Cardiac fibroblast (primary cell): ENCODE results near the gene GJB1.

Experiments
- DNase-seq, 2 donors: peaks; one replicate each; pipeline versions ENCODE4 v3.0.0 to v3.0.0-alpha.2; 2010; ENCODE audit warnings: low read depth in 2 of 2
- H3K4me3 ChIP-seq, 2 donors: replicated peaks in 1 of 2; 1 replicate in 1 of 2; 2 replicates in 1 of 2; pipeline ENCODE4 v1.5.1; 2011; ENCODE audit warnings: low read depth in 2 of 2, low read length in 2 of 2, mild to moderate bottlenecking in 2 of 2, moderate library complexity in 1 of 2
- TF ChIP-seq, protein P1 (sequence below): IDR thresholded peaks from one replicate; pipeline ENCODE4 v1.5.1; 2011; ENCODE audit warnings: low read depth, mild to moderate bottlenecking, low read length, inconsistent platforms

Gene GJB1

DNA sequence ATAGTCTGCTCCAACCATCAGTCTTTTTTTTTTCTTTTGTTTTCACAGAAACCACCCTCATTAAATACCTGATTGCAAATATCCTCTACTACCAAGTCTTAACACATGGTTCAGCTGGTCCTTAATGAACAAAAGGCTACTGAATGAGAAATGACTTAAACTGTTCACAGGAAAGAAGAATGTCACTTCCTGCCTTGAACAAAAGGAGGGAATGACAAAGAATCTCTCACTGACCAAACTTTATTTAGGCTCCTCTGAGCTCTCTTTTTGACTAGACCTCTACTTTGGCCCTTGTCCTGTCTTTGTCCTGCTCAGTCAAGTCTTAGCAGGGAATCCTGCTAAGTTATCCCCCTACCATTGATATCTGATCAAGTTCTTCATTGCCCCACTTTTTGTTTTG lies 31.8 kb upstream of the GJB1 start:
- TF ChIP-seq, protein P1, sequence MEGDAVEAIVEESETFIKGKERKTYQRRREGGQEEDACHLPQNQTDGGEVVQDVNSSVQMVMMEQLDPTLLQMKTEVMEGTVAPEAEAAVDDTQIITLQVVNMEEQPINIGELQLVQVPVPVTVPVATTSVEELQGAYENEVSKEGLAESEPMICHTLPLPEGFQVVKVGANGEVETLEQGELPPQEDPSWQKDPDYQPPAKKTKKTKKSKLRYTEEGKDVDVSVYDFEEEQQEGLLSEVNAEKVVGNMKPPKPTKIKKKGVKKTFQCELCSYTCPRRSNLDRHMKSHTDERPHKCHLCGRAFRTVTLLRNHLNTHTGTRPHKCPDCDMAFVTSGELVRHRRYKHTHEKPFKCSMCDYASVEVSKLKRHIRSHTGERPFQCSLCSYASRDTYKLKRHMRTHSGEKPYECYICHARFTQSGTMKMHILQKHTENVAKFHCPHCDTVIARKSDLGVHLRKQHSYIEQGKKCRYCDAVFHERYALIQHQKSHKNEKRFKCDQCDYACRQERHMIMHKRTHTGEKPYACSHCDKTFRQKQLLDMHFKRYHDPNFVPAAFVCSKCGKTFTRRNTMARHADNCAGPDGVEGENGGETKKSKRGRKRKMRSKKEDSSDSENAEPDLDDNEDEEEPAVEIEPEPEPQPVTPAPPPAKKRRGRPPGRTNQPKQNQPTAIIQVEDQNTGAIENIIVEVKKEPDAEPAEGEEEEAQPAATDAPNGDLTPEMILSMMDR = no peak

DNA sequence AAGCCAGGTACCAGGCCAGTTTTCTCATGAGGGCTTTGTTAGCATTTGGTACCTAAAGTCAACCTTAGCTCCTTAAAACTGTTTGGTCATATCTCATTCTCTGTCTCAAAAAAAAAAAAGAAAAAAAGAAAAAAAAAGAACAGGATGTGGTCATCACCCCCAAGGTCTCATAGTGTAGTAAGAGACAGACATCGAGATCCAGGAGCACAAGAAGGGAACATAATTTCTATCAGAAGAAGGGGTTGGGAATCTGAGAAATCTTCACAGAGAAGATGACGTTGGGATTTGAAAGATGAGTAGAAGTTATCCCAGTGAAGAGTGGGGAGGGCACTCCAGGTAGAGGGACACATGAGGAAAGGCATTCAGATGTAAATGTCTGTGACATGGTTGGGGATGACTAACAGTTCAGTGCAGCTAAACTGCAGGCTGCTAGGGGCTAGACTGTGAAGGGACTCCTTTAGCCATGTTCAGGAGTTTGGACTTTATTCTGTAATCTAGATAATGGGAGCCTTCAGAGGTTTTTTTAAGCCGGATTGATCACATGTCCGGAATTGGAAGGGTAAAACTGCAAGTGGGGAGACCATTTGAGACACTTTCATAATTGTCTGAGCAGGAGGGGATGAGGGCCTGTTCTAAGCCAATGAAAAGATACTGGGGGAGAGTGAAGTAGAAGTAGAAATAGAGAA lies 26.9 kb upstream of the GJB1 start:
- H3K4me3 ChIP-seq = no peak overlapping the region
- DNase-seq = no peak
- TF ChIP-seq, protein P1 = no peak

More for the DNA sequence above, 31.8 kb upstream of the GJB1 start:
- DNase-seq = no peak
- H3K4me3 ChIP-seq = no peak overlapping the region

DNA sequence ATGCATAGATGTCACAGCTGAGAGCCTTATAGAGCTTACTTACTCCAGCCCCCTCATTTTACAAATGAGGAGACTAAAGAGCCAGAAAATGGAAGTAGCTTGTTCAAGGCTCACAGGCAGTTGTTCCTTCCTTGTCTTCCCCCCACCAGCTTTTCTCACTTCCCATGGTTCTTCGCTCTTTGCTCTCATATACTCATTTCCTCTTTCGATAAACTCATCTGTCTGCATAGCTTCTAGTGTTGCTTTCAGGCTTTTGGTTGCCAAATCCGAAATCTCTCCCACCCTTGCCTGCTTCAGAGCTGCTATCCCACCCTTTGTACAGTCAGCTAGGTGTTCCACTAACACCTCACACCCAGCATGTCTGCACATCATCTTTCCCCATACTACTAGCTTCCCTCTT lies 25.0 kb upstream of the GJB1 start:
- DNase-seq = no peak
- TF ChIP-seq, protein P1 = no peak
- H3K4me3 ChIP-seq = no peak overlapping the region

DNA sequence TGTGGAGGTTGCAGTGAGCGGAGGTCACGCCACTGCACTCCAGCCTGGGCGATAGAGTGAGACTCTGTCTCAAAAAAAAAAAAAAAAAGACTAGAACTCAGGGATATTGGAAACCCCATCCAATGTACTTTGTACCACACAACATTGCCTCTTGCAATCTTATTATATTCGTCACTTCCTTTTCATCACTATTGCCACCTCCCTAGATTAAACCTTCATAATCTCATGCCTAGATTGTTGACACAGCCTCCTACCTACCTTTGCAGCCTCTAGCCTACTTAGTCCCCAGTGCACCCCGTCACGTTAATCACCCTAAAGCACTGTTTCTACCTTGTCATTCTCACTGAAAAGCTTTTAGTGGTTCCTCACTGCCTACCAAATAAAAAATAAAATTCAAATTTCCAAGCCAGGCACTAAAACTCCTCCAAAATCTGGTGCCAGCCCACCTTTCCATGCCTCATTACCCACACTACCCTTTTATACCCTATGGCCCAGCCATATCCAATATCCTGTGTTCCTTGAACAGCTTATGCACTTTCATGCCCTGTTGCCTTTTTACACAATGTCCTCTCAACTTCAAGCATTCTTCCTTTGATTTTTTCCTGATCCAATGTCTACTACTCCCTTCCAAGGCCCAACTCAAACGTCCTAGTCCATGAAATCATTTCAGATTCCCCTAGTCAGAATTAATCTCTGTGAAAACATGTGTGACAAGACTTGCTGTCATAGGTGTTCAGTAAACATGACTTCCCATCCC lies 23.6 kb upstream of the GJB1 start:
- H3K4me3 ChIP-seq = no peak overlapping the region
- no peak for DNase-seq
- TF ChIP-seq, protein P1 = no peak

DNA sequence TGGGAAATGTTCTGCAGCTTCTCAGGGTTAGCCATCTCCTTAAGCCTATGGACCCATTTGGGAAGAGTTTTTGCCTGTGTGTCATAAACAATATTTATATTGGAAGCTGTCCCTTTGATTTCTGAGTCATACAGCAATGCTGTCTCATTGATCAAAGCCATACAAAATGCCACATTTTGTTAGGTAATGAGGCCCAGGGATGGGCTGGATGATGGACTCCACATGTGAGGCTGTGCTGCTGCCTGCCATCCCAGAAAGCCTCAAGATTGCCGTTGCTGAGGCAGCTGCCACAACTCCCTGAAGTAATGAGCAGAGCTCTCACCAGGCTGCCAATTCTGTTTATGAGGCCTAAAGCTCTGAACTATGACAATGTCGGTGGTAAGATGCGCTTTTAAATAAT lies 12.2 kb upstream of the GJB1 start:
- H3K4me3 ChIP-seq = no peak overlapping the region
- DNase-seq = peak in 1 of 2 donors; percentile 22
- TF ChIP-seq, protein P1 = no peak

DNA sequence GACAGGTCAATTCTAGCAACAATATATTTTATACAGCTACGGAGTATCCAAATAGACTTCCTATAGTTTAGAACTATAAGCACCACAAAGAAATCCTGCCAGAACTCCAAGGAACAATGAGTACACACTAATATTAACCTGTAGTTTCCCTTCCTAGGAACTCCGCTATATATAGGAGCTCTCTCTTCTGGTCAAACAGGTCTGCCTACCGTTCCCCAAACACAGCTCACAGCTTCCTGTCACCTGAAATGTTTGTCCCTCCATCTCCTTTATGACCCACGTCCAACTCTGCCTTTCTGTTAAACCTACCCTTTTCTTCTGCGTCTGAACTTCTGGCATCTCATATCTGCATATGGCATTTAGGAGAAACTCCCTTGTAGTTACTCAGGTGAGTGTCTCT lies 10.5 kb upstream of the GJB1 start:
- H3K4me3 ChIP-seq = no peak overlapping the region
- DNase-seq = no peak
- TF ChIP-seq, protein P1 = no peak
